Testis (tissue), 2 donors: ENCODE results near the gene C4BPA.

ENCODE experiments used
- CTCF ChIP-seq, 3 experiments: fragments of 450-650 bp in 2 of 3; fragments of 200-600 bp in 1 of 3; sonication (generic) in 1 of 3; IDR thresholded peaks; one replicate each; pipeline ENCODE4 v1.5.1; 2016 to 2019; ENCODE audit warnings: antibody characterized with exemption in 3 of 3, mild to moderate bottlenecking in 2 of 3, moderate library complexity in 1 of 3
- POLR2A ChIP-seq: fragments of 450-650 bp; IDR thresholded peaks from one replicate; pipeline ENCODE4 v1.6.1; 2017; ENCODE audit warnings: antibody characterized with exemption, mild to moderate bottlenecking, moderate library complexity

GRCh38 chr1:207071426-207071825, 32.6 kb upstream of the C4BPA start:
- TF ChIP-seq CTCF (IDR thresholded peaks at IDR 0.05) (no peak), POLR2A (no peak)
